Neural cell (in vitro differentiated cells): ENCODE measurements around the gene USP4.

Experiments used
- EP300 ChIP-seq: fragments of 450-650 bp; conservative IDR thresholded peaks from 2 replicates; pipeline ENCODE4 v1.6.1; 2014; ENCODE audit warnings: antibody characterized with exemption, mild to moderate bottlenecking, moderate library complexity; ENCODE audit not compliant: poor library complexity, severe bottlenecking
- EZH2 ChIP-seq: fragments of 200-600, 300-800 bp; shearing (Covaris generic), sonication (generic); IDR thresholded peaks from 2 replicates; pipeline ENCODE4 v1.6.1; 2014; ENCODE audit warnings: antibody characterized with exemption, low read length, borderline replicate concordance, mild to moderate bottlenecking; ENCODE audit not compliant: insufficient read depth, poor library complexity, severe bottlenecking
- MXI1 ChIP-seq: fragments of 450-650 bp; conservative IDR thresholded peaks from 2 replicates; pipeline ENCODE4 v1.6.1; 2014; ENCODE audit warnings: antibody characterized with exemption, mild to moderate bottlenecking; ENCODE audit not compliant: poor library complexity, severe bottlenecking
- POLR2AphosphoS5 ChIP-seq: IDR thresholded peaks from 2 replicates; pipeline ENCODE4 v1.6.1; 2012
- RAD21 ChIP-seq: fragments of 450-650 bp; conservative IDR thresholded peaks from 2 replicates; pipeline ENCODE4 v1.6.1; 2014; ENCODE audit warnings: antibody characterized with exemption, mild to moderate bottlenecking, moderate library complexity
- TAF1 ChIP-seq: IDR thresholded peaks from 2 replicates; pipeline ENCODE4 v1.6.1; 2012; ENCODE audit warnings: low read depth
- TF ChIP-seq, protein P1 (sequence below): fragments of 450-650 bp; IDR thresholded peaks from 2 replicates; pipeline ENCODE4 v1.5.1; 2014; ENCODE audit warnings: antibody characterized with exemption, mild to moderate bottlenecking, moderate library complexity; ENCODE audit not compliant: poor library complexity, severe bottlenecking
- TF ChIP-seq, protein P2 (sequence below): IDR thresholded peaks from 2 replicates; pipeline ENCODE4 v1.6.1; 2012; ENCODE audit warnings: borderline replicate concordance

DNA sequence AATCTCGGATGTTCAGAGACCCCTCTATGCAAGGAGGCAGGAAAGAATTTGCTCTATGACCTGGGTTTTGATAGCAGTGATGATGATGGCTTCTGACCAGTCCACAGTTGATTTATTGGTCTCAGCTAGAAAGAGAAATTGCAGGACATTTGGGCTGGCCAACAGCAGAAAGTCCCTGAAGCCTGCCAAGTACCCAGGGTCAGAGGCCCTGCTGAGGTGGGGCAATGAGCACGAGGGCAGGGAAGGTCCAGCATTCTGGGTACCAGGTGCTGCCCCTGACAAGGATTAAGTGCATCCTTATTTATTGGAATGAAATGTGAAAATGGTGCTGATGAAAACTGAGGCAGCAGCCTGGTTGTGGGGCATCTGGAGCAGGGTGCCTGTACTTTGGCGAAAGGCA, 82.7 kb downstream of the USP4 start:
- TF ChIP-seq, protein P1, sequence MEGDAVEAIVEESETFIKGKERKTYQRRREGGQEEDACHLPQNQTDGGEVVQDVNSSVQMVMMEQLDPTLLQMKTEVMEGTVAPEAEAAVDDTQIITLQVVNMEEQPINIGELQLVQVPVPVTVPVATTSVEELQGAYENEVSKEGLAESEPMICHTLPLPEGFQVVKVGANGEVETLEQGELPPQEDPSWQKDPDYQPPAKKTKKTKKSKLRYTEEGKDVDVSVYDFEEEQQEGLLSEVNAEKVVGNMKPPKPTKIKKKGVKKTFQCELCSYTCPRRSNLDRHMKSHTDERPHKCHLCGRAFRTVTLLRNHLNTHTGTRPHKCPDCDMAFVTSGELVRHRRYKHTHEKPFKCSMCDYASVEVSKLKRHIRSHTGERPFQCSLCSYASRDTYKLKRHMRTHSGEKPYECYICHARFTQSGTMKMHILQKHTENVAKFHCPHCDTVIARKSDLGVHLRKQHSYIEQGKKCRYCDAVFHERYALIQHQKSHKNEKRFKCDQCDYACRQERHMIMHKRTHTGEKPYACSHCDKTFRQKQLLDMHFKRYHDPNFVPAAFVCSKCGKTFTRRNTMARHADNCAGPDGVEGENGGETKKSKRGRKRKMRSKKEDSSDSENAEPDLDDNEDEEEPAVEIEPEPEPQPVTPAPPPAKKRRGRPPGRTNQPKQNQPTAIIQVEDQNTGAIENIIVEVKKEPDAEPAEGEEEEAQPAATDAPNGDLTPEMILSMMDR = no peak
- TF ChIP-seq, protein P2, sequence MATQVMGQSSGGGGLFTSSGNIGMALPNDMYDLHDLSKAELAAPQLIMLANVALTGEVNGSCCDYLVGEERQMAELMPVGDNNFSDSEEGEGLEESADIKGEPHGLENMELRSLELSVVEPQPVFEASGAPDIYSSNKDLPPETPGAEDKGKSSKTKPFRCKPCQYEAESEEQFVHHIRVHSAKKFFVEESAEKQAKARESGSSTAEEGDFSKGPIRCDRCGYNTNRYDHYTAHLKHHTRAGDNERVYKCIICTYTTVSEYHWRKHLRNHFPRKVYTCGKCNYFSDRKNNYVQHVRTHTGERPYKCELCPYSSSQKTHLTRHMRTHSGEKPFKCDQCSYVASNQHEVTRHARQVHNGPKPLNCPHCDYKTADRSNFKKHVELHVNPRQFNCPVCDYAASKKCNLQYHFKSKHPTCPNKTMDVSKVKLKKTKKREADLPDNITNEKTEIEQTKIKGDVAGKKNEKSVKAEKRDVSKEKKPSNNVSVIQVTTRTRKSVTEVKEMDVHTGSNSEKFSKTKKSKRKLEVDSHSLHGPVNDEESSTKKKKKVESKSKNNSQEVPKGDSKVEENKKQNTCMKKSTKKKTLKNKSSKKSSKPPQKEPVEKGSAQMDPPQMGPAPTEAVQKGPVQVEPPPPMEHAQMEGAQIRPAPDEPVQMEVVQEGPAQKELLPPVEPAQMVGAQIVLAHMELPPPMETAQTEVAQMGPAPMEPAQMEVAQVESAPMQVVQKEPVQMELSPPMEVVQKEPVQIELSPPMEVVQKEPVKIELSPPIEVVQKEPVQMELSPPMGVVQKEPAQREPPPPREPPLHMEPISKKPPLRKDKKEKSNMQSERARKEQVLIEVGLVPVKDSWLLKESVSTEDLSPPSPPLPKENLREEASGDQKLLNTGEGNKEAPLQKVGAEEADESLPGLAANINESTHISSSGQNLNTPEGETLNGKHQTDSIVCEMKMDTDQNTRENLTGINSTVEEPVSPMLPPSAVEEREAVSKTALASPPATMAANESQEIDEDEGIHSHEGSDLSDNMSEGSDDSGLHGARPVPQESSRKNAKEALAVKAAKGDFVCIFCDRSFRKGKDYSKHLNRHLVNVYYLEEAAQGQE = no peak
- TF ChIP-seq TAF1 (no peak), EZH2 (no peak), EP300 (no peak), MXI1 (no peak), POLR2AphosphoS5 (no peak), RAD21 (no peak)
